Ovary (tissue), 9 donors: ENCODE measurements around the gene STRA6. TPM values are rescaled to one million over a fixed set of nuclear protein-coding genes. Genes with fewer than 3 reads are reported as not detected.

Experiments used
- DNase-seq, 5 donors: peaks; one replicate each; pipeline ENCODE4 v3.0.0-alpha.2; 2019 to 2020
- H3K27ac ChIP-seq, 2 donors: fragments of 200-600 bp; one replicate each; pipeline versions ENCODE4 v1.5.1 to v1.8.0; 2019 to 2022
- H3K27me3 ChIP-seq: fragments of 200-600 bp; one replicate; pipeline ENCODE4 v1.8.0; 2022
- H3K36me3 ChIP-seq: fragments of 200-600 bp; sonication (generic); one replicate; pipeline ENCODE4 v1.5.1; 2019
- H3K4me1 ChIP-seq: one replicate; pipeline ENCODE4 v1.8.1; 2013; ENCODE audit warnings: mild to moderate bottlenecking, moderate library complexity; ENCODE audit not compliant: insufficient read depth
- H3K4me3 ChIP-seq: fragments of 200-600 bp; sonication (generic); one replicate; pipeline ENCODE4 v1.5.1; 2017
- H3K9me3 ChIP-seq, 2 donors: fragments of 200-600 bp in 1 of 2; sonication (generic) in 1 of 2; one replicate each; pipeline versions ENCODE4 v1.5.1 to v1.8.1; 2013 to 2019; ENCODE audit warnings: mild to moderate bottlenecking in 1 of 2, moderate library complexity in 1 of 2
- CTCF ChIP-seq, 3 donors: fragments of 450-650 bp in 2 of 3; fragments of 200-600 bp in 1 of 3; IDR thresholded peaks; one replicate each; pipeline versions ENCODE4 v1.5.1 to v1.8.0; 2016 to 2022; ENCODE audit warnings: antibody characterized with exemption in 3 of 3, mild to moderate bottlenecking in 1 of 3
- EP300 ChIP-seq: sonication (generic); formaldehyde crosslinking; IDR thresholded peaks from one replicate; pipeline ENCODE4 v1.6.1; 2017; ENCODE audit warnings: antibody characterized with exemption
- POLR2A ChIP-seq: fragments of 450-650 bp; IDR thresholded peaks from one replicate; pipeline ENCODE4 v1.6.1; 2017; ENCODE audit warnings: antibody characterized with exemption, mild to moderate bottlenecking, moderate library complexity
- WGBS, 3 donors: extraction: QIAGEN DNeasy Blood & Tissue Kit in 1 of 3; methylation state at CpG; one replicate each; pipeline versions ENCODE4 v1.1.5 to v1.1.7; 2013 to 2017; 5-methylcytosine and 5-hydroxymethylcytosine counted together
- intact Hi-C, 4 donors: fragments of 100-400 bp; cut with DNase I; formaldehyde crosslinking; loops; one replicate each; pipeline versions ENCODE4 v1.11.0 to v1.15.1; 2022 to 2023
- polyA plus RNA-seq, 2 donors: library from polyadenylated mRNA; stranded (reverse); fragments of 200-250 nt in 1 of 2; fragments of 350-450 nt in 1 of 2; fragmentation: Illumina TruSeq in 1 of 2; extraction: RNeasy Lipid Tissue Mini Kit (QIAGEN cat#74804) in 1 of 2; gene quantifications; one replicate each; pipeline ENCODE4 v1.2.3, GENCODE V29; 2013 to 2014
- total RNA-seq, 7 donors: library from RNA; depleted of rRNA in 2 of 7; stranded (reverse); fragments of >200 nt in 2 of 7; fragmentation: NEBNext Ultra II Directional in 3 of 7; extraction: Animal tissue kit (Norgen Biotek cat#: 25700) in 3 of 7; gene quantifications; one replicate each; pipeline versions ENCODE4 v1.1.0 to v1.2.4, GENCODE V29; 2016 to 2023
- donor health status: DM: no; HTN: no; CAD: no; lungs with moderate emphysema.
- donor health status: DM: no; HTN: no; CAD: no.
- donor health status: Bipolar disorder and iron deficiency.
- donor health status: DM: yes; HTN: yes; CAD: no.
- donor health status: DM: no; HTN: no; CAD: no.
- donor health status: DM: yes; HTN: yes; CAD: no.

Gene STRA6
- total and polyA plus RNA-seq, 9 donors = 0.20 to 2.8 (median 0.69) TPM

- 57 to 73% (median 58%) methylated on average over 48 to 53 of the region's 53 CpGs for WGBS, 3 donors
- Histone ChIP-seq H3K27ac (no peak overlapping the region), H3K4me3 (no peak overlapping the region), H3K4me1 (peaks cover 9% of the 10 kb centered on the region), H3K27me3 (peaks cover 4% of the 10 kb centered on the region), H3K9me3 (peaks cover 0 to 7% of the 10 kb centered on the region in 2 donors), H3K36me3 (no peaks in the 10 kb centered on the region)
- DNase-seq = peak in 2 of 5 donors; percentile 23 to 36
- intact Hi-C loops = loop anchor here in 3 of 4 donors (5.0 kb wide), 2 partner anchors 38 to 83 kb away; partner anchors contain the start of gene ISLR (in 2 of the 3)
- no peak for TF ChIP-seq POLR2A
- no peak for TF ChIP-seq EP300
- TF ChIP-seq CTCF (IDR thresholded peaks at IDR 0.05) = no peak
These were observed 68.1 kb downstream of the STRA6 start for GRCh38 chr15:74134387-74135027.

GRCh38 chr15:74133694-74134386 is 68.7 kb downstream of the STRA6 start:
- Histone ChIP-seq H3K27me3 (peaks cover 4% of the 10 kb centered on the region), H3K4me3 (no peak overlapping the region), H3K36me3 (no peaks in the 10 kb centered on the region), H3K9me3 (peaks cover 0 to 7% of the 10 kb centered on the region in 2 donors), H3K27ac (no peak overlapping the region), H3K4me1 (peaks cover 11% of the 10 kb centered on the region)
- no peak for TF ChIP-seq POLR2A
- no peak for TF ChIP-seq CTCF (IDR thresholded peaks at IDR 0.05)
- no peak for TF ChIP-seq EP300
- intact Hi-C loops = loop anchor here in 2 of 4 donors (5.0 kb wide), 2 partner anchors 38 to 83 kb away; partner anchors contain the start of gene ISLR (in 1 of the 2)
- peak in 2 of 5 donors; percentile 14 to 27 for DNase-seq
- WGBS, 3 donors = 36 to 56% (median 49%) methylated on average over 70 to 71 of the region's 71 CpGs

GRCh38 chr15:74132681-74133651 is 69.6 kb downstream of the STRA6 start:
- intact Hi-C loops = loop anchor here in 2 of 4 donors (5.0 kb wide), 2 partner anchors 39 to 84 kb away; partner anchors contain the start of gene ISLR (in 1 of the 2)
- H3K4me1 ChIP-seq = peaks cover 11% of the 10 kb centered on the region
- TF ChIP-seq EP300 = no peak
- TF ChIP-seq CTCF (IDR thresholded peaks at IDR 0.05) = no peak
- TF ChIP-seq POLR2A = no peak
- no peaks in the 10 kb centered on the region for H3K36me3 ChIP-seq
- no peak overlapping the region for H3K27ac ChIP-seq
- no peak for DNase-seq
- H3K27me3 ChIP-seq = peaks cover 4% of the 10 kb centered on the region
- H3K9me3 ChIP-seq = peaks cover 0 to 7% of the 10 kb centered on the region in 2 donors
- WGBS, 3 donors = 38 to 57% (median 45%) methylated on average over 89 to 90 of the region's 90 CpGs
- no peak overlapping the region for H3K4me3 ChIP-seq
